Measurements from ENCODE around the gene TNPO2. TPM values are rescaled to one million over a fixed set of nuclear protein-coding genes. Genes with fewer than 3 reads are reported as not detected.
A peak's percentile ranks its signal among the peaks of the same experiment; 100 is the strongest.

TNPO2 gene
- total and polyA plus RNA-seq, 2 of the 13 experiments (the other 11 are each of a cell fraction or from before 2014, with no cell fraction given): 31.7 to 61.0 TPM

DNA sequence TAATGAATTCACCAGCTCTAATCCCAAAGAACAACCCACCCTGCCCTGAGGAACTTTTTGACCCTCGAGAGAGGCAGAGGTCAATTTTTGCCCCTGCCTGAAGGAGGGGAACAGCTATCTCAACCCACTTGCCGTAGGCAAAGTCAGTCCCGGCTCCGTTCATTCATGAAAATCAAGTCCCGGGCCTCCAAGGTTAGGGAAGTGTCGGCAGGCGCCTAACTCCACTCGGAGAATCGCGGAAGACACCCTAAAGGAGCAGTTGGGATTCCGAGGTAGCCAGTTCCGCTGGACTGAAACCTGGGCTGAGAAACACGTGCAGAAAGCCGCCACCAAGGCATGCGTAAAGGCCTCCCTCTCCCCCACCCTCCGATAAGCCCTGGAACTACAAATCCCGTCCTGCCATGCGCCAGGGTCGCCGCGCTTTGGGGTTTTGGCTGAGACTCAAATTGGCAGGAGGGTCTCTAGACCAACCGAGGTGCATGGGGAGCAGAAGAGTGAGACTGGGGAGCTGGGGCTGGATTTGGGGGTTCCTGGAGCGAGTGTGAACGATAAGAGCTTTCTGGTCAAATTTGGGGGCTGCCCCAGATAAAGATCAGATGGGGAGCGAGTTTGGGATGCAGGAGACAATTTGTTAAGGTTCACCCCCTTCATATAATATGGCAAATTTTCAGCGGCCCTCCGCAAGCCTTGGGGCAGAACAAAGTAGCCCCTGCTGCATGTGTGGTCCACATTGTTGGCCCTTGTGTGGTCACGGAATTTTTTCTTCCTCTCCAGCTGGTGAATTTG is at the start of gene TNPO2 (continued):
- TF ChIP-seq, protein P1, sequence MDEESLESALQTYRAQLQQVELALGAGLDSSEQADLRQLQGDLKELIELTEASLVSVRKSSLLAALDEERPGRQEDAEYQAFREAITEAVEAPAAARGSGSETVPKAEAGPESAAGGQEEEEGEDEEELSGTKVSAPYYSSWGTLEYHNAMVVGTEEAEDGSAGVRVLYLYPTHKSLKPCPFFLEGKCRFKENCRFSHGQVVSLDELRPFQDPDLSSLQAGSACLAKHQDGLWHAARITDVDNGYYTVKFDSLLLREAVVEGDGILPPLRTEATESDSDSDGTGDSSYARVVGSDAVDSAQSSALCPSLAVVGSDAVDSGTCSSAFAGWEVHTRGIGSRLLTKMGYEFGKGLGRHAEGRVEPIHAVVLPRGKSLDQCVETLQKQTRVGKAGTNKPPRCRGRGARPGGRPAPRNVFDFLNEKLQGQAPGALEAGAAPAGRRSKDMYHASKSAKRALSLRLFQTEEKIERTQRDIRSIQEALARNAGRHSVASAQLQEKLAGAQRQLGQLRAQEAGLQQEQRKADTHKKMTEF (CRISPR knock-in tag; IDR thresholded peaks at IDR 0.05): peak; percentile 29; the same call in 1 of the 2 replicates
- TF ChIP-seq, protein P2, sequence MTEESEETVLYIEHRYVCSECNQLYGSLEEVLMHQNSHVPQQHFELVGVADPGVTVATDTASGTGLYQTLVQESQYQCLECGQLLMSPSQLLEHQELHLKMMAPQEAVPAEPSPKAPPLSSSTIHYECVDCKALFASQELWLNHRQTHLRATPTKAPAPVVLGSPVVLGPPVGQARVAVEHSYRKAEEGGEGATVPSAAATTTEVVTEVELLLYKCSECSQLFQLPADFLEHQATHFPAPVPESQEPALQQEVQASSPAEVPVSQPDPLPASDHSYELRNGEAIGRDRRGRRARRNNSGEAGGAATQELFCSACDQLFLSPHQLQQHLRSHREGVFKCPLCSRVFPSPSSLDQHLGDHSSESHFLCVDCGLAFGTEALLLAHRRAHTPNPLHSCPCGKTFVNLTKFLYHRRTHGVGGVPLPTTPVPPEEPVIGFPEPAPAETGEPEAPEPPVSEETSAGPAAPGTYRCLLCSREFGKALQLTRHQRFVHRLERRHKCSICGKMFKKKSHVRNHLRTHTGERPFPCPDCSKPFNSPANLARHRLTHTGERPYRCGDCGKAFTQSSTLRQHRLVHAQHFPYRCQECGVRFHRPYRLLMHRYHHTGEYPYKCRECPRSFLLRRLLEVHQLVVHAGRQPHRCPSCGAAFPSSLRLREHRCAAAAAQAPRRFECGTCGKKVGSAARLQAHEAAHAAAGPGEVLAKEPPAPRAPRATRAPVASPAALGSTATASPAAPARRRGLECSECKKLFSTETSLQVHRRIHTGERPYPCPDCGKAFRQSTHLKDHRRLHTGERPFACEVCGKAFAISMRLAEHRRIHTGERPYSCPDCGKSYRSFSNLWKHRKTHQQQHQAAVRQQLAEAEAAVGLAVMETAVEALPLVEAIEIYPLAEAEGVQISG (CRISPR knock-in tag; IDR thresholded peaks at IDR 0.05): peak; percentile 98
- TF ChIP-seq MAX (IDR thresholded peaks at IDR 0.05) (peak; percentile 98), ARNT (IDR thresholded peaks at IDR 0.05) (no peak), RELA (CRISPR knock-in tag; IDR thresholded peaks at IDR 0.05) (no peak; the same call in 1 of the 2 replicates), FOXM1 (CRISPR knock-in tag; IDR thresholded peaks at IDR 0.05) (no peak), XBP1 (CRISPR knock-in tag; IDR thresholded peaks at IDR 0.05) (no peak), SRSF1 (optimal IDR thresholded peaks at IDR 0.05; ENCODE audit: low read depth, low read length) (no peak), ZFY (CRISPR knock-in tag; IDR thresholded peaks at IDR 0.05) (peak; percentile 85), KMT2A (CRISPR knock-in tag; IDR thresholded peaks at IDR 0.05) (peak; percentile 64; the same call in 1 of the 2 replicates), ZNF3 (CRISPR knock-in tag; IDR thresholded peaks at IDR 0.05) (no peak), PHF8 (CRISPR knock-in tag; IDR thresholded peaks at IDR 0.05) (peak; percentile 76)
- TF ChIP-seq, protein P3, sequence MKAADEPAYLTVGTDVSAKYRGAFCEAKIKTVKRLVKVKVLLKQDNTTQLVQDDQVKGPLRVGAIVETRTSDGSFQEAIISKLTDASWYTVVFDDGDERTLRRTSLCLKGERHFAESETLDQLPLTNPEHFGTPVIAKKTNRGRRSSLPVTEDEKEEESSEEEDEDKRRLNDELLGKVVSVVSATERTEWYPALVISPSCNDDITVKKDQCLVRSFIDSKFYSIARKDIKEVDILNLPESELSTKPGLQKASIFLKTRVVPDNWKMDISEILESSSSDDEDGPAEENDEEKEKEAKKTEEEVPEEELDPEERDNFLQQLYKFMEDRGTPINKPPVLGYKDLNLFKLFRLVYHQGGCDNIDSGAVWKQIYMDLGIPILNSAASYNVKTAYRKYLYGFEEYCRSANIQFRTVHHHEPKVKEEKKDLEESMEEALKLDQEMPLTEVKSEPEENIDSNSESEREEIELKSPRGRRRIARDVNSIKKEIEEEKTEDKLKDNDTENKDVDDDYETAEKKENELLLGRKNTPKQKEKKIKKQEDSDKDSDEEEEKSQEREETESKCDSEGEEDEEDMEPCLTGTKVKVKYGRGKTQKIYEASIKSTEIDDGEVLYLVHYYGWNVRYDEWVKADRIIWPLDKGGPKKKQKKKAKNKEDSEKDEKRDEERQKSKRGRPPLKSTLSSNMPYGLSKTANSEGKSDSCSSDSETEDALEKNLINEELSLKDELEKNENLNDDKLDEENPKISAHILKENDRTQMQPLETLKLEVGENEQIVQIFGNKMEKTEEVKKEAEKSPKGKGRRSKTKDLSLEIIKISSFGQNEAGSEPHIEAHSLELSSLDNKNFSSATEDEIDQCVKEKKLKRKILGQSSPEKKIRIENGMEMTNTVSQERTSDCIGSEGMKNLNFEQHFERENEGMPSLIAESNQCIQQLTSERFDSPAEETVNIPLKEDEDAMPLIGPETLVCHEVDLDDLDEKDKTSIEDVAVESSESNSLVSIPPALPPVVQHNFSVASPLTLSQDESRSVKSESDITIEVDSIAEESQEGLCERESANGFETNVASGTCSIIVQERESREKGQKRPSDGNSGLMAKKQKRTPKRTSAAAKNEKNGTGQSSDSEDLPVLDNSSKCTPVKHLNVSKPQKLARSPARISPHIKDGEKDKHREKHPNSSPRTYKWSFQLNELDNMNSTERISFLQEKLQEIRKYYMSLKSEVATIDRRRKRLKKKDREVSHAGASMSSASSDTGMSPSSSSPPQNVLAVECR (CRISPR knock-in tag; IDR thresholded peaks at IDR 0.05; ENCODE audit: borderline replicate concordance): peak; percentile 86
- TF ChIP-seq, protein P4, sequence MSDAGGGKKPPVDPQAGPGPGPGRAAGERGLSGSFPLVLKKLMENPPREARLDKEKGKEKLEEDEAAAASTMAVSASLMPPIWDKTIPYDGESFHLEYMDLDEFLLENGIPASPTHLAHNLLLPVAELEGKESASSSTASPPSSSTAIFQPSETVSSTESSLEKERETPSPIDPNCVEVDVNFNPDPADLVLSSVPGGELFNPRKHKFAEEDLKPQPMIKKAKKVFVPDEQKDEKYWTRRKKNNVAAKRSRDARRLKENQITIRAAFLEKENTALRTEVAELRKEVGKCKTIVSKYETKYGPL (CRISPR knock-in tag; IDR thresholded peaks at IDR 0.05): no peak
- TF ChIP-seq, protein P5, sequence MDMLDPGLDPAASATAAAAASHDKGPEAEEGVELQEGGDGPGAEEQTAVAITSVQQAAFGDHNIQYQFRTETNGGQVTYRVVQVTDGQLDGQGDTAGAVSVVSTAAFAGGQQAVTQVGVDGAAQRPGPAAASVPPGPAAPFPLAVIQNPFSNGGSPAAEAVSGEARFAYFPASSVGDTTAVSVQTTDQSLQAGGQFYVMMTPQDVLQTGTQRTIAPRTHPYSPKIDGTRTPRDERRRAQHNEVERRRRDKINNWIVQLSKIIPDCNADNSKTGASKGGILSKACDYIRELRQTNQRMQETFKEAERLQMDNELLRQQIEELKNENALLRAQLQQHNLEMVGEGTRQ (IDR thresholded peaks at IDR 0.05; ENCODE audit: low read depth, low read length): 0 out of 2 replicates have a peak, but pooled peaks have one; percentile 19
- TF ChIP-seq, protein P5 (CRISPR knock-in tag; IDR thresholded peaks at IDR 0.05; ENCODE audit: borderline replicate concordance): peak; percentile 45; the same call in 1 of the 2 replicates
